GM12892 (cell line): ENCODE data around the gene SUN3.
"Not testable (repeated sequence)": the region's sequence is repeated elsewhere in the genome, so short reads cannot be mapped to it uniquely, and the experiment has no call there.

ENCODE experiments used
- DNase-seq: peaks from one replicate; pipeline ENCODE4 v3.0.0; 2011; ENCODE audit not compliant: insufficient read length
- FAIRE-seq: peaks from 2 replicates; lab custom pipeline; 2011; peaks lifted over from hg19 to GRCh38; lab: Jason Lieb, UNC
- POLR2A ChIP-seq: IDR thresholded peaks from 2 replicates; pipeline ENCODE4 v1.6.1; 2011; ENCODE audit warnings: low read depth, low read length, control low read depth
- POLR2AphosphoS5 ChIP-seq: IDR thresholded peaks from 2 replicates; pipeline ENCODE4 v1.6.1; 2011; ENCODE audit warnings: low read depth, low read length, control low read depth
- TAF1 ChIP-seq: IDR thresholded peaks from 2 replicates; pipeline ENCODE4 v1.6.1; 2011; ENCODE audit warnings: low read depth, mild to moderate bottlenecking, control low read depth, low read length, borderline replicate concordance

SUN3 gene

GRCh38 chr7:47991270-47991669 is 37.6 kb downstream of the SUN3 start:
- no peak for TF ChIP-seq TAF1
- TF ChIP-seq POLR2A = no peak
- no peak for DNase-seq
- peak; percentile 9 for FAIRE-seq

- TF ChIP-seq POLR2AphosphoS5 (no peak), TAF1 (no peak), POLR2A (no peak)
- no peak for FAIRE-seq
- DNase-seq = no peak
Observed at GRCh38 chr7:47990592-47990991, 38.3 kb downstream of the SUN3 start.

- not testable (repeated sequence) for DNase-seq, FAIRE-seq
Observed at GRCh38 chr7:47989607-47990400, 39.1 kb downstream of the SUN3 start.

- TF ChIP-seq POLR2A (no peak), TAF1 (no peak), POLR2AphosphoS5 (no peak)
- FAIRE-seq = no peak
- DNase-seq = no peak
Observed at GRCh38 chr7:47988496-47989386, 40.2 kb downstream of the SUN3 start.

GRCh38 chr7:47982610-47983009 is 46.3 kb downstream of the SUN3 start:
- no peak for FAIRE-seq

GRCh38 chr7:47980648-47981047 is 48.3 kb downstream of the SUN3 start:
- FAIRE-seq, DNase-seq: not testable (repeated sequence)

More at GRCh38 chr7:47982610-47983009, 46.3 kb downstream of the SUN3 start:
- no peak for DNase-seq
- no peak for TF ChIP-seq TAF1
- no peak for TF ChIP-seq POLR2AphosphoS5
- no peak for TF ChIP-seq POLR2A

GRCh38 chr7:47979832-47980181 is 49.1 kb downstream of the SUN3 start:
- DNase-seq (no peak), FAIRE-seq (no peak)
- TF ChIP-seq POLR2AphosphoS5 (no peak), TAF1 (no peak), POLR2A (no peak)

GRCh38 chr7:47979145-47979831 is 49.6 kb downstream of the SUN3 start, which contains the start of gene HUS1:
Gene HUS1 (minus strand): TSS chr7:47979615. CDS start chr7:47979519, 96 bp downstream.
- DNase-seq (peak; percentile 84), FAIRE-seq (peak; percentile 99)
- peak; percentile 94 for TF ChIP-seq POLR2AphosphoS5
- peak; percentile 94 for TF ChIP-seq POLR2A
- peak; percentile 78 for TF ChIP-seq TAF1

GRCh38 chr7:47978790-47979144 is 50.1 kb downstream of the SUN3 start:
- FAIRE-seq (no peak), DNase-seq (no peak)

GRCh38 chr7:47973739-47974138 is 55.2 kb downstream of the SUN3 start:
- TF ChIP-seq POLR2A = no peak
- peak; percentile 58 for FAIRE-seq
- no peak for DNase-seq

More at GRCh38 chr7:47978790-47979144, 50.1 kb downstream of the SUN3 start:
- no peak for TF ChIP-seq POLR2A
- no peak for TF ChIP-seq POLR2AphosphoS5
- no peak for TF ChIP-seq TAF1

GRCh38 chr7:47970761-47971160 is 58.1 kb downstream of the SUN3 start:
- DNase-seq (no peak), FAIRE-seq (no peak)
- no peak for TF ChIP-seq TAF1
- TF ChIP-seq POLR2AphosphoS5 = no peak
- TF ChIP-seq POLR2A = no peak

- DNase-seq = peak; percentile 48
- FAIRE-seq = peak; percentile 87
- TF ChIP-seq POLR2AphosphoS5 (no peak), TAF1 (no peak), POLR2A (no peak)
Observed at GRCh38 chr7:47968847-47969774, 59.8 kb downstream of the SUN3 start.
